Frontal cortex (tissue), 4 donors: ENCODE measurements around the gene F10. TPM values are rescaled to one million over a fixed set of nuclear protein-coding genes. Genes with fewer than 3 reads are reported as not detected.
"Not testable (repeated sequence)": the region's sequence is repeated elsewhere in the genome, so short reads cannot be mapped to it uniquely, and the experiment has no call there.

Experiments used
- DNase-seq, 2 donors: peaks; one replicate each; pipeline ENCODE4 v3.0.0; 2012; ENCODE audit warnings: low spot score in 2 of 2
- FAIRE-seq: peaks from 2 replicates; lab custom pipeline; 2012; peaks lifted over from hg19 to GRCh38; lab: Jason Lieb, UNC
- total RNA-seq: library from RNA; depleted of rRNA; stranded (reverse); fragments of >200 nt; gene quantifications from one replicate; pipeline ENCODE4 v1.2.3, GENCODE V29; 2014
- donor health status: control.
- donor health status: control.
- donor health status: control.

F10 gene
- total RNA-seq, 1 donor from 2014 or later, result 0.82 TPM

DNA sequence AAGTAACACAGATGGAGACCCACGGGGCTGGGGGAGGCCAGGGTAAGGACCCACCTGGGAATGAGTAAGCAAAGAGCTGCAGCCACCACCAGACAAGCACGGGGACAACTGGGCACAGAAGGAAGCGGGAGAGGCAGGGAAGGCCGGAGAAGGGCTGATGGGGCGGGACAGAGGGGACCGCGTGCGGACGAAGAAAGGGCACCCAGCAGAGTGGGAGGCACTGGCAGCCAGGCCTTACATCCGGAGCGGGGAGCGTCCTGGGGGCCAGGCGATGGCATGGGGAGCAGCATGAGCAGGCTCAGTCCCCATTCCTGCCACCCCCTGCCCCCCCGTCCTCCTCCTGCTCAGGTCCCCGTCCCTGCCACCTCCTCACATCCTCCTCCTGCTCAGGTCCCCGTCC, 38.8 kb downstream of the F10 start:
- FAIRE-seq (no peak), DNase-seq (no peak)

DNA sequence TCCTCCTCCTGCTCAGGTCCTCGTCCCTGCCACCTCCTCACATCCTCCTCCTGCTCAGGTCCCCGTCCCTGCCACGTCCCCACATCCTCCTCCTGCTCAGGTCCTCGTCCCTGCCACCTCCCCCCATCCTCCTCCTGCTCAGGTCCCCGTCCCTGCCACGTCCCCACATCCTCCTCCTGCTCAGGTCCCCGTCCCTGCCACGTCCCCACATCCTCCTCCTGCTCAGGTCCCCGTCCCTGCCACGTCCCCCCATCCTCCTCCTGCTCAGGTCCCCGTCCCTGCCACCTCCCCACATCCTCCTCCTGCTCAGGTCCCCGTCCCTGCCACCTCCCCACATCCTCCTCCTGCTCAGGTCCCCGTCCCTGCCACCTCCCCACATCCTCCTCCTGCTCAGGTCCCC, 39.4 kb downstream of the F10 start:
- FAIRE-seq, DNase-seq: not testable (repeated sequence)

DNA sequence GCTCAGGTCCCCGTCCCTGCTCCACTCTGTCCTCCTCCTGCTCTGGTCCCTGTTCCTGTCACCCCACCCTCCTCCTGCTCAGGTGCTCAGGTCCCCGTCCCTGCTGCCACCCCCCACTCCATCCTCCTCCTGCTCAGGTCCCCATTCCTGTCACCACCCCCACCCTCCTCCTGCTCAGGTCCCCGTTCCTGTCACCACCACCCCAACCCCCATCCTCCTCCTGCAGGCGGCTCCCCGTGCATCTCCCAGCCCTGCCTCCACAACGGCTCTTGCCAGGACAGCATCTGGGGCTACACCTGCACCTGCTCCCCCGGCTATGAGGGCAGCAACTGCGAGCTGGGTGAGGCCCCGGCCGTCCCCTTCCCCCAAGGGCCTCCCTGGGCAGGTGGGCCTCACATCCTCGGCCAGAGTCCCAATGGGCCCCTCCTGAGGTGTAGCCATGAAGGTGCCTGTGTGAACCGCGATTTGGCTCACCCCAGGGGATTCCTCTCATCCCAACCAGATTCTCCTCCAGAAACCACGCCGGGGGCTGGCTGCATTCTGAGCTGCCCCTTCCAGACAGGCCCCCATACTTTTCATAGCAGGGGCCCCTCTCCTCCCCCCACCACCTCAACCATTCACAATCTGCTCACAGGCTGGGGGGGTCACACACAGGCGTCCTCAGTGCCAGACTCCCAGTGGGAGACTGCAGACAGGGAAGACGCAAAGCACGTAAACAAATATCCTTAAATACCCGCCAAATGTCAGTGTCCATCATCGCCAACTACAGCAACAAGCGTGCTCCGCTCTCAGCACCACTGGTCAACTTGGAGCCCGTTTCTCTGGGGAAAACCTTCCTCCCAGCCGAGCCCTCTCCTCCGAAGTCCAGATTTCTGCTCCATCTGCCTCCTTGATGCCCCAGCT, 40.4 kb downstream of the F10 start:
- FAIRE-seq, result no peak
- DNase-seq, result no peak

DNA sequence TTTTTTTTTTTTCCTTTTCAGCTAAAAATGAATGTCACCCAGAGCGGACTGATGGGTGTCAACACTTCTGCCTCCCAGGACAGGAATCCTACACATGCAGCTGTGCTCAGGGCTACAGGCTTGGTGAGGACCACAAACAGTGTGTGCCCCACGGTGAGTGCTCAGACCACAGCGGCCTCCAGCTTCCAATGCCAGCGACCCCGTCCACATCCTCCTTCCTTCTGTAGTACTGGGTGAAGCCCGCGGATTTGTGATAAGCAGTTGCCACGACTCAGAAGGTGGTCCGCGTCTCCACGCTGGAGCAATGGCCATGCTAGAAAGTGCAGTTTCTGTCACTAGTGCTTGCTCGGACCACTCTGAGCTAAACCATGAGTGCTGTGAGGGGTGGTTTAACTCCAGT, 41.9 kb downstream of the F10 start:
- FAIRE-seq, result no peak
- no peak for DNase-seq

DNA sequence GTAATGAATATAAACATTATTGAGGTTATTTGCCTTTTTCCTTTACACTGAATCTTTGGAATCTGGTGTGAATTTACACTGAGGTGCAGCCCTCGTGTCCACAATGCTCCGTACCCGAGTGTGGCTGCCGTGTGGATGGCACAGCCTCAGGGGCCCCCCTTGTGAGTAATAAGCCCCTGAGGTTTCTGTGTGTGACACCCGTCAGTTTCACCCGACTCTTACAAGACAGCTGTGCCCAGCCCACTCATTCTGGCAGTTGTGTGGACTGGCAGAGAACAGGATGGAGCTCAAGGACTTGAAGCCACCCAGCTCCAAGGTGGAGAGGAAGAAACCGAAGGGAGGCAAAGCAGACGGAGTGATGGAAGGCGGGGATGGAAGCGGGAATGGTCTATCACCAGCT, 43.7 kb downstream of the F10 start:
- FAIRE-seq, result no peak
- DNase-seq, result no peak

DNA sequence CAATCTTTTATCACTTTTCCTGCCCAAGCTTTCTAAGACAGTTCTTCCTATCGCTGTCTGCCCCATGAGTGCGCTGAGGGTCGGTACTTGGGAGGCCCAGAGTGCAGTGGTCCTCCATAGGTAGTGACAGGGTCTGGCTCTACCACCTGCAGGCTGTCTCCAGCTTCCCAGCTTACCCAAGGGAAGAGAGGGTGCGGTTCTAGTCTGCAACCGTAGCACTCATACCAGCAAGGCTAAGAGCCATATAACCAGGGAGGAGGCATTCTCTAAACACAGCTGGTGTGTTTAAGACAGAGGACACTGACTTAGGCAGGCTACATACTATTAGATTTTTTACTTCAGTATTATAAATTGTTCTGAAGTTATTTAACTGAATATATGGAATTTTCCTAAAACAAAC, 44.1 kb downstream of the F10 start:
- no peak for DNase-seq
- FAIRE-seq, result no peak

DNA sequence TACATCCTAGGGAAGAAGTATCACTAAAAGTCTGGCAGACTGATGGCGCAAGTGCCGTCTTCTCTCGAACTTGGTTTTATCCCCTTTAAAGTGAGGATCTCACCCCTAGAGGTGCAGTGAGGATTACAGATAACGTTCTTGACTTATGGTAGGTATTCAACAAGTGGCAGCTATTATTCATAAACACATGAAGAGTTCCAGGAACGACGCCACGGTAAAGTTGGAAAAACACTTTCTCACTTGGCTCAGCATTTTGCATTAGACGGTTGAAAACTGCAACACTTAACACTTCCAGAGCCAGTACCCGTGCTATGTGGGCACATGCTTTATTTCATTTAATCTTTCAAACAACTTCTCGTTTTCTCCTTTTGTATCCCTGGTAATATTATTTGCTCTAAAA, 44.6 kb downstream of the F10 start:
- DNase-seq (no peak), FAIRE-seq (no peak)

DNA sequence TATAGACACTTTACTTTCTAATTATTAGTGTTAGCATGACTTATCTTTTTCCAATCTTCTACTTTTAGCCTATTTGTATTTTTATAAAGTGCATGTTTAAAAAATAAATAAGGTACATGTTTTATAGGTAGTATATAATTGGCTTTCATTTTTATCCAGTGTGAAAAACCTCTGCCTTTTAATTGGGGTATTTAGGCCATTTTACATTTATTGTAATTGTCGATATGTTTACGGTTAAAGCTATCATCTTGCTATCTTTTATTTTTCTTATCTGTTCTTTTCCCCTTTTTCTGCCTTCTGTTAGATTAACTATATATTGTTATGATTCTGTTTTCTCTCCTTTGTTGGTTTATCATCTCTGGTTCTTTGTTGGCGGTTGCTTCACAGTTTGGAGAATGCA, 45.0 kb downstream of the F10 start:
- DNase-seq (no peak), FAIRE-seq (peak; percentile 19)

DNA sequence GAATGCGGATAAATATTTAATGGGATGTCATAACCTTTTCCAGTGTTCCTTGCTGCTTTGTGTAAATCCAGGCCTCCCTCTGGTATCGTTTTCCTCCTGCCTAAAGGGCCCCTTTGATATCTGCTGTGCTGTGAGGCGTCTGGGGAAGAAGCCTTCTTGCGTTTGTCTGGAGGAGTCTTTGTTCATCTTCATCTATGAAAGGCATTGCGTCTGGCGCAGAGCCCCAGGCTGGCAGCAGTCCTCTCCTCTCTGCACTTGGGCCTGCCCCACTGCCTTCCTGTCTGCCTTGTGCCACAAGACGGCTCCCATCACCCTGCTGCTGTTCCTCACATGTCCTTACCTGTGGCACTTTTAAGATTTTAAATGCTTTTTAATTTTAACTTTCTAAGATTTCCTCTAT, 45.6 kb downstream of the F10 start:
- DNase-seq (no peak), FAIRE-seq (no peak)

DNA sequence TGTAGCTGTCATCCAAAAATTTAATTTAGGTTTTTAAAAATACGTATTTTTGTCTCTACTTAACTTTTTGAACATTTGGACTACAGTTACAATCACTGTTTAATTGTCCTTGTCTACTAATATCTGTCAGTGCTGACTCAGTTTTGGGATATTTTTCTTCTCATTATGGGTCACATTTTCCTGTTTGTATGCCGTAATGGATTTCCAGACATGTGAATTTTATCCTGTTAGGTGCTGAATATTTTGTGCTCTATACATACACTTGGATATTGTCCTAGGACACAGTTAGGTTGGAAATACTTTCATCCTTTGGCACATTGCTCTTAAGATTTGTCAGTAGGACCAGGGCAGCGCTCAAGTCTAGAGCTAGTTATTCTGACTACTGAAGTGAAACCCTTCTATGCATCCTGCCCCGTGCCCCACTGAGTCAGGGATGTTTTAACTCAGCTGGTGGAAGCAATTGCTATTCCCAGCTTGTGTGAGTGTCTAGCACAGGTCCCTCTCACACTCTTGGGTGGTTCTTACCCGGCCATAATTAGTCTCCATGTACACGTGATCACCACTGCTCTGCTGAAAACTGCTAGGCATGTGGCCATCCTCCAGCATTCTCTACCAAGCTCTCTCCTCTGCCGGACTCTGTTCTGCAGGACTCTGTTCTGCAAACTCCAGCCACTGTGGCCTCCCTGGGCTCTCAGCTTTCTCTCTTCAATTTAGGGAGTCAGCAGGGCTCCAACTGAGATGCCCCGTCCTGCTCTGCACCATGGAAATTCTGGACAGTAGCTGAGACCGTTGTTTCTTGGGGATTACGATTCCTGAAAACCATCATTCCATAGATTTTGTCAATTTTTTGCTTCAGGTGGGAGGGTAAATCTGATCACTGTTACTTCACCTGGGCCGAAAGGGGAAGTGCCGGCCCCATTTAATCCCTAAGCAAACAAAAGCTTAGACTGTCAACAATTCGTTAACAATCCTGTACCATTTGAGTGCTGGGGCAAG, 47.0 kb downstream of the F10 start:
- FAIRE-seq, result no peak
- no peak for DNase-seq

DNA sequence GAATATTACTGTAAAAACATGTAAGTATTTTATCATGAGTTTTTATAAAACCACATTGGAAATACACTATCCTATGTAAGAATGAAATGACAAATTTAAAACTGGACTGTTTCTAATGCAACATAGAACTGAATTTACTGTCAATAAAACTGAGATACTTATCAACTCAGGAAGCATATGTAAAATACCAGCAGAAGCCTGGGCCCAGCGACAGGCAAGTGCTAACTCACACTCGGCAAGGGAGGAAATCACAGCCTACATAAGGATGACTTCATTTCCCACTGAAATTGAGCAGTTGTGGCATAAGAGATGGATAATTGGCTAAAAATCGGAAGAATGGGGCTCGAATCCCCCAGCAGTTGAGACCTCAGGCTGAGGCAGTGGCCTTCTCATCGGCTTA, 47.9 kb downstream of the F10 start:
- FAIRE-seq (no peak), DNase-seq (no peak)

DNA sequence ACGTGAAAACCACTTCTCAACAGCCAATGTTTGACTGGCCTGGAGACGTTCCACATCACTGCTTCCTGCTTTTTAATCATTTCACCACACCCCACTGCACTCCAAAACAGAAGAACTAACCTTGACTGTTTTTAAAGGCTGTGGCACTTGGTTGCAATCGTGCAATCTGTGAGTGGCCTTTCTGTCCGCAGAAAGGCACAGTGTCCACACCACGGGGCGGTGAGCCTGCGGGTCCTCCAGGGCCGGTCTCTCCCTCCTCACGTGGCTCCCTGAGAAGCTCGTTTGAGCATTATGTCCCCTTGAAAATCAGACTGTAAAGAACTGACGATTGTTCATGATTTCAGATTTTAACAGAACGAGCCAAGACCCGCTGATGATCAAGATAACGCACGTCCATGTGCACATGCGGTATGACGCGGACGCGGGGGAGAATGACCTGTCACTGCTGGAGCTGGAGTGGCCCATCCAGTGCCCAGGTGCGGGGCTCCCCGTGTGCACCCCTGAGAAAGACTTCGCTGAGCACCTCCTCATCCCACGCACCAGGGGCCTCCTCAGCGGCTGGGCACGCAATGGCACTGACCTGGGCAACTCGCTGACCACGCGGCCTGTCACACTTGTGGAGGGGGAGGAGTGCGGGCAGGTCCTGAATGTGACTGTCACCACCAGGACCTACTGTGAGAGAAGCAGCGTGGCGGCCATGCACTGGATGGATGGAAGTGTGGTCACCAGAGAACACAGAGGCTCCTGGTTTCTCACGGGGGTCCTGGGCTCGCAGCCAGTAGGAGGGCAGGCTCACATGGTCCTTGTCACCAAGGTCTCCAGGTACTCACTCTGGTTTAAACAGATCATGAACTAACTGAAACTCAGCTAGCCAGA, 48.9 kb downstream of the F10 start:
- no peak for DNase-seq
- no peak for FAIRE-seq

DNA sequence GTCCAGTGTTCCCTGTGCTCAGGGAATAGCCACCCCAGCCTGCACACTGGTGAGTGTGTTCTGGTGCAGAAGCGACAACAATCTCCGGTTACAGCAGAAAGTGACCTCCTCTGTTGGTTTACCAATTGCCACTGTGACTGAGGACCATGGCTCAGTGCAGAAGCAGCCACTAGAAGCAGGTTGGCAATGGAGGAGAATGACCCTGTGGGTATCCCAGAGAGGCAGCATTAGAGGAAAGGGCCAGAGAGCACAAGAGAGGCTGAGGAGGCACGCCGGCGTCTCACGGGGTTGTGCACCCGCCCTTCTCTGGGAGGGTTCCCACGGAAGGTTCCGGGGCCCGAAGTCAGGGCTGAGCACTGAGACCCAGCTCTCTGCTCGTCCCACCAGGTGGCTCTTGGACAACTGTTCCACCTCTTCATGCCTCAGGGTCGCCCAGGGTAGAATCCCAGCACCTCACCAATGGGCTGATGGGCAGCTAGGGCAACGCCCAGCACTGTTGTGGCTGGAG, 49.9 kb downstream of the F10 start:
- DNase-seq (no peak), FAIRE-seq (no peak)

DNA sequence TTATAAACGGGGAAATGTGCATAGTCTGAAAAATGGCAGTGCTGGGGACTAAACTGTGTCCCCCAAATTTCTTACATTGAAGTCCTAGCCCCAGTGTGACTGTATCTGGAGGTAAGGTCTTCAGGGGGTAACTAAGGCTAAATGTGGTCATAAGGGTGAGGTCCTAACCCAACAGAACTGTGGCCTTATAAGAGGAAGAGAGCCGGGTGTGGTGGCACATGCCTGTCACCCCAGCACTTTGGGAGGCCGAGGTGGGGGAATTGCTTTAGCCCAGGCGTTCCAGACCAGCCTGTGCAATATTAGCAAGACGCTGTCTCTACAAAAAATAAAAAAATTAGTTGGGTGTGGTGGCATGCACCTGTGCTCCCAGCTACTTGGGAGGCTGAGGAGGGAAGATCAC, 53.7 kb downstream of the F10 start:
- FAIRE-seq, result no peak

DNA sequence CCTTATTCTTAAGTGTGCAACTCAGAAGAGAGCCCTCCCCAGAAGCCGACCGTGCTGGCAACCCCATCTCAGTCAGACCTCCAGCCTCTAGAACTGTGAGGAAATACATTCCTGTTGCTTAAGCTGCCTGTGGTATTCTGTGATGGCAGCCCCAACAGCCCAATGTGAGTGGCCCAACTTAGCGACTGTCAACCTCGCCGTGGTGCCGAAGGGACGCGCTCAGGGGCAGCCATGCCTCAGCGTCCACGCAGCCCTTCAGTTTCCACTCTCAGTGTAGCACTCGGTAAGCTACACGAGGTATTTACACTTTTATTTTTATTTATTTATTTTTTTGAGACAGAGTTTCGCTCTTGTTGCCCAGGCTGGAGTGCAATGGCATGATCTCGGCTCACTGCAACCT, 54.2 kb downstream of the F10 start:
- no peak for FAIRE-seq
- no peak for DNase-seq

More for the DNA sequence above, 53.7 kb downstream of the F10 start:
- DNase-seq, result no peak

DNA sequence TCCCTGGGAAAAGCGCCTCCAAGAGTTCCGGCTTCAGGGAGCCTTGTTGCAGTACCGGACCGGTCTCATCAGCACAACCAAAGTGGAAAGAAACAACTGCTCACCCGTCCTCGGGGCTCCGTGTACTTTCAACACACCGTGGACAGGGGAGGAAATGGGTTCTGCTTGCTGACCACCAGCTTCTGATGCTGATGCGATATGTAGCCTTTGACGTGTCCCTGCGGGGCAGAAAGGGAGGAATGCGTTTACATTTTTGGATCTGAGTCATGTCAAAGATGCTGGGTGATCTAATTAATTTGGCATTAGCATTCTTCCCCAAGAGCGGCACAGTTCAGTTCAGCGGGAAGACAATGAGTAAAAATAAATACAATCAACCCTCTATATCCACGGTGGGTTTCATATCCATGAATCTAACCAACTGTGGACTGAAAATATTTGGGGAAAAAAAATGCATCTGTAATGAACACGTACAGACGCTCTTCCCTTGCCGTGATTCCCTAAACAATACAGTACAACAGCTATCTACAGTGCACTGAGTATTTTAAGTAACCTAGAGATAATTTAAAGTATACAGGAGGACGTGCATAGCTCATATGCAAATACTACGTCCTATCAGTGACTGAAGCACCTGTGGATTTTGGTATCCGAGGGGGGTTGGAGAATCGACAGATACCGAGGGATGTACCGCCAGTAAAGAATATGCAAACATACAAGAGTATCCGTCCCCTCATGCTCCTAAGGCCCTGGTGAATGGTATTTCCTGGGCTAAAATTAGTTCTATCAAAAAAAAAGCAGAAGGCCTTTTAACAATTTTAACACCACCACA, 55.7 kb downstream of the F10 start:
- FAIRE-seq (no peak), DNase-seq (no peak)

DNA sequence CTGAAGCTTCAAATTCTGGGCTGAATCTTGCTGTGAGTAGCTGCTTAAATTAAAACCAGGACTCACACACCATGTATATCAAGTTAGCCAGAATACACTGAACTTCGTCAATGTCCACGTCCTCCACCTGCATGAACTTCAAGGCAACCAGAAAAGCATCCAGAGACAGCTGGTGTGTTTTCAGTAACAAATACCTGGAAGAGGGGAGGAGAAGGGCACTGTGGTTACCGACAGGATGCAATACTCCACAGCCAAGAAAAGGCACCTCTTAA, 56.2 kb downstream of the F10 start:
- FAIRE-seq (no peak), DNase-seq (no peak)

DNA sequence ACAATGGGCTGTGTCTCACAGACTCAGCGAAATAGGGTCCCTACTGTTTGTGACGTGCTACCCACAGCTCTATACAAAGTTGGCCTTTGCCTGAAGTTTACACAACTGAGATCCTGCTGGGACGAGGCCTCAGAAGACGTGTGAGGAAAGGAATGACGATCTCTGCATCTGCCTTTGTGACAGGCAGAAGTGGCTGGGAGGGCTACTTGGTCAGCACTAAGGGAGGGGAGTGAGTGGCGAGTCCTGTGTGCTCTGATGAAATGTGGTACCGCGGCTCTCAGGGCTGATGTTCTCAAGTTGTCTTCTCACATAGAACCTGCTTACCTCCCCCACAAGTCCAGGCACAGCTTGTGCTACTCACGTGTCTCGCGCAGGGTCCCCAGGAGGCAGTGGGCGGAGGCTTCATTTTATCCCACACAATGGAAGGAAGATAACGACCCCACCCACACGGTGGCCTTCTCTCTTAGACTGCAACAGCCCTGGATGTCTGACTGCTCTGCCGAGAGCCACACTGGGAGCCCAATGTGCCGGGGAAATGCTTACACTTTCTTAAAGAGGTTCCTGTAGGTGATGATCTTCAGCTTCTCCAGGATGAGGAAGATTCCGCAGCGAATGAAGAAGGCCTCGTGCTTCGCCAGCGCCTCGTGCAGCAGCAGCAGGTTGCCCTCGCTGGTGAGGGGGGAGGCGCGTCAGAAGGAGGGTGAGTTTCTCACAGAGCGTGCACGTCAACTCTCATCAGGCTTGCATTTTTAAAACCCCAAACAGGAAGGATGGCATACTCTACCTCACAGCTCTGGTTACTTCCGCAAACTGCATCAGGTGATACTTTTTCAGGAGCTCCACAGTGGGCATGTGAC, 57.0 kb downstream of the F10 start:
- FAIRE-seq (no peak), DNase-seq (peak in 1 of 2 donors; percentile 56)
